HepG2 (cell line): ENCODE data around the gene RORC. TPM values are rescaled to one million over a fixed set of nuclear protein-coding genes. Genes with fewer than 3 reads are reported as not detected.
A peak's percentile ranks its signal among the peaks of the same experiment; 100 is the strongest.

Source experiments
- AKAP8 ChIP-seq: sonication (generic); formaldehyde crosslinking; IDR thresholded peaks from 2 replicates; pipeline ENCODE4 v1.5.1; 2020; ENCODE audit warnings: mild to moderate bottlenecking, missing genetic modification reagents
- ATF7 ChIP-seq, 2 experiments: fragments of 450-650 bp in 1 of 2; sonication (generic) in 1 of 2; formaldehyde crosslinking in 1 of 2; IDR thresholded peaks; 2 replicates each; pipeline versions ENCODE4 v1.4.0 to v1.6.1; 2016 to 2020; ENCODE audit warnings: antibody characterized with exemption in 1 of 2, mild to moderate bottlenecking in 1 of 2, missing genetic modification reagents in 1 of 2
- DDIT3 ChIP-seq: sonication (generic); formaldehyde crosslinking; IDR thresholded peaks from 2 replicates; pipeline ENCODE4 v1.4.0; 2020; ENCODE audit warnings: mild to moderate bottlenecking, missing genetic modification reagents
- E2F2 ChIP-seq: sonication (generic); formaldehyde crosslinking; IDR thresholded peaks from 2 replicates; pipeline ENCODE4 v1.4.0; 2020; ENCODE audit warnings: missing genetic modification reagents, borderline replicate concordance
- ELF4 ChIP-seq: sonication (generic); formaldehyde crosslinking; IDR thresholded peaks from 2 replicates; pipeline ENCODE4 v1.5.0; 2020; ENCODE audit warnings: missing genetic modification reagents, mild to moderate bottlenecking, moderate library complexity, borderline replicate concordance
- FUBP1 ChIP-seq: sonication (generic); formaldehyde crosslinking; IDR thresholded peaks from 2 replicates; pipeline ENCODE4 v1.5.1; 2020; ENCODE audit warnings: missing genetic modification reagents, mild to moderate bottlenecking, borderline replicate concordance
- HNF1A ChIP-seq, 2 experiments: sonication (generic) in 1 of 2; formaldehyde crosslinking in 1 of 2; IDR thresholded peaks; 2 replicates each; pipeline versions ENCODE4 v1.4.0 to v1.6.1; 2016 to 2020; ENCODE audit warnings: borderline replicate concordance in 1 of 2, low read depth in 1 of 2, mild to moderate bottlenecking in 1 of 2, missing genetic modification reagents in 1 of 2
- JDP2 ChIP-seq: sonication (generic); formaldehyde crosslinking; IDR thresholded peaks from 2 replicates; pipeline ENCODE4 v1.8.1; 2022; ENCODE audit warnings: missing genetic modification reagents, borderline replicate concordance
- JUN ChIP-seq: sonication (generic); formaldehyde crosslinking; IDR thresholded peaks from 2 replicates; pipeline ENCODE4 v1.4.0; 2020; ENCODE audit warnings: mild to moderate bottlenecking, missing genetic modification reagents
- KAT2B ChIP-seq: fragments of 150-350 bp; IDR thresholded peaks from 2 replicates; pipeline ENCODE4 v1.6.1; 2014; ENCODE audit warnings: low read depth, low read length, borderline replicate concordance
- MBNL3 ChIP-seq: fragments of 250-450 bp; sonication (Bioruptor Pico); conservative IDR thresholded peaks from 2 replicates; pipeline ENCODE4 v1.8.0; 2022; ENCODE audit warnings: mild to moderate bottlenecking, inconsistent platforms
- NFIB ChIP-seq: sonication (generic); formaldehyde crosslinking; IDR thresholded peaks from 2 replicates; pipeline ENCODE4 v1.9.0; 2021; ENCODE audit warnings: missing genetic modification reagents, mild to moderate bottlenecking, borderline replicate concordance
- NR2F6 ChIP-seq, 2 experiments: IDR thresholded peaks; 2 replicates each; pipeline ENCODE4 v1.6.1; 2016; ENCODE audit warnings: antibody characterized with exemption in 1 of 2, mild to moderate bottlenecking in 1 of 2
- TGIF2 ChIP-seq: IDR thresholded peaks from 2 replicates; pipeline ENCODE4 v1.6.1; 2016; ENCODE audit warnings: control low read depth, missing compliant biosample characterization
- ZBTB8A ChIP-seq: sonication (generic); formaldehyde crosslinking; IDR thresholded peaks from 2 replicates; pipeline ENCODE4 v1.4.0; 2020; ENCODE audit warnings: mild to moderate bottlenecking, low read depth, missing genetic modification reagents, borderline replicate concordance
- ZNF414 ChIP-seq: sonication (generic); formaldehyde crosslinking; IDR thresholded peaks from 2 replicates; pipeline ENCODE4 v1.5.0; 2020; ENCODE audit warnings: missing genetic modification reagents
- ZNF446 ChIP-seq: sonication (generic); formaldehyde crosslinking; IDR thresholded peaks from 2 replicates; pipeline ENCODE4 v1.5.0; 2020; ENCODE audit warnings: mild to moderate bottlenecking, missing genetic modification reagents
- ZNF781 ChIP-seq: sonication (generic); formaldehyde crosslinking; IDR thresholded peaks from 2 replicates; pipeline ENCODE4 v1.5.1; 2020; ENCODE audit warnings: borderline replicate concordance, mild to moderate bottlenecking, missing genetic modification reagents; ENCODE audit errors: not compliant biosample characterization
- ZSCAN20 ChIP-seq: sonication (generic); formaldehyde crosslinking; IDR thresholded peaks from 2 replicates; pipeline ENCODE4 v1.4.0; 2020; ENCODE audit warnings: missing genetic modification reagents, mild to moderate bottlenecking, borderline replicate concordance
- polyA plus RNA-seq, 8 experiments: library from polyadenylated mRNA; depleted of rRNA in 3 of 8; stranded (reverse) in 7 of 8; unstranded in 1 of 8; fragments of >200 nt; fragmentation: Illumina TruSeq in 4 of 8; extraction: Trizol in 4 of 8; gene quantifications; 2 replicates each; pipeline versions ENCODE4 v1.2.1 to v1.2.3, GENCODE V29; 2011 to 2016; ENCODE audit warnings: low read depth in 4 of 8, missing spikeins in 1 of 8, mixed read lengths in 1 of 8; ENCODE audit not compliant: insufficient read depth in 1 of 8
- total RNA-seq, 5 experiments: library from RNA; depleted of rRNA; stranded (reverse); fragments of >200 nt; fragmentation: Illumina TruSeq; extraction: Trizol; gene quantifications; 2 replicates each; pipeline ENCODE4 v1.2.3, GENCODE V29; 2016; ENCODE audit warnings: low read depth in 1 of 5

RORC gene
- total and polyA plus RNA-seq, 2 of the 13 experiments (the other 11 are each of a cell fraction or from before 2014, with no cell fraction given): 2.5 to 6.5 TPM

GRCh38 chr1:151790071-151790939 is 41.3 kb downstream of the RORC start, which contains the start of gene TDRKH (continued):
- TF ChIP-seq E2F2 (CRISPR knock-in tag) (no peak; the same call in 1 of the 2 replicates), ATF7 (IDR thresholded peaks at IDR 0.05) (no peak), ATF7 (CRISPR knock-in tag; IDR thresholded peaks at IDR 0.05) (peak; percentile 61; the same call in 1 of the 2 replicates), TGIF2 (no peak), MBNL3 (no peak), FUBP1 (CRISPR knock-in tag) (no peak), JUN (CRISPR knock-in tag) (no peak), KAT2B (no peak), ZSCAN20 (CRISPR knock-in tag) (no peak), JDP2 (CRISPR knock-in tag) (no peak; the same call in 1 of the 2 replicates), ELF4 (peak; percentile 77), NFIB (CRISPR knock-in tag) (no peak), DDIT3 (no peak), ZNF414 (CRISPR knock-in tag) (no peak), AKAP8 (CRISPR knock-in tag) (peak; percentile 54; the same call in 1 of the 2 replicates), HNF1A (IDR thresholded peaks at IDR 0.05; ENCODE audit: low read depth) (no peak), HNF1A (CRISPR knock-in tag; IDR thresholded peaks at IDR 0.05; ENCODE audit: borderline replicate concordance) (0 out of 2 replicates have a peak, but pooled peaks have one; percentile 33), NR2F6 (IDR thresholded peaks at IDR 0.05) (no peak), NR2F6 (CRISPR knock-in tag; IDR thresholded peaks at IDR 0.05) (no peak), ZNF781 (CRISPR knock-in tag) (peak; percentile 77), ZNF446 (CRISPR knock-in tag) (no peak), ZBTB8A (CRISPR knock-in tag) (no peak)
